Measurements from ENCODE around the gene ATP7B.

- no peak for TF ChIP-seq POLR2AphosphoS5 (IDR thresholded peaks at IDR 0.05; ENCODE audit: low read depth, low read length)
- TF ChIP-seq POLR2A (IDR thresholded peaks at IDR 0.05; ENCODE audit: low read depth, low read length), result no peak
- no peak for TF ChIP-seq TAF1 (IDR thresholded peaks at IDR 0.05; ENCODE audit: low read depth, low read length)
- no peak for TF ChIP-seq SPI1 (IDR thresholded peaks at IDR 0.05; ENCODE audit: low read depth, low read length)
- TF ChIP-seq PAX5 (IDR thresholded peaks at IDR 0.05; ENCODE audit: insufficient read depth, low read length, severe bottlenecking), result no peak
Measured at GRCh38 chr13:51944428-51944827, 66.8 kb downstream of the ATP7B start.
